Loucy (cell line): ENCODE data around the gene RPL22.

Experiments
- EZH2phosphoT487 ChIP-seq: fragments of 200-600 bp; IDR thresholded peaks from 2 replicates; pipeline ENCODE4 v1.6.1; 2018; ENCODE audit warnings: antibody characterized with exemption, mild to moderate bottlenecking, moderate library complexity, borderline replicate concordance
- TF ChIP-seq, protein P1 (sequence below): fragments of 200-600 bp; sonication (generic); conservative IDR thresholded peaks from 2 replicates; pipeline ENCODE4 v1.5.1; 2014; ENCODE audit warnings: mild to moderate bottlenecking, antibody characterized with exemption, low read length

DNA sequence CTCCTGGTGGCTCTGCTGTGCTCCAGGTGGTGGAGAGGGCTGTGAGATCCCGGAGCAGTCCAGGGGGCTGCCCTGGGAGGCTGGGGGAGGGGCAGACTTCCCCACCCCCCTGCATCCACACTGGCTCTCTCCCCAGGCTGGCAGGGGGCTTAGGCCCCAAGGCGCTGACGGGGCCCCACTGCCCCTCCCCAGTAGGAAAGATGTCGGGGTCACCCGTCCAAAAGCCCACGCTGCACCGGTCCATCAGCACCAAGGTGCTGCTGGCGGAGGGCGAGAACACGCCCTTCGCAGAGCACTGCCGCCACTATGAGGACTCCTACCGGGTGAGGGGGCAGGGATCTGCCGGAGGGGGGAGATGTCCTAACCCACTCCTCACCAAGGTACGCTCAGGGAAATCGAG is 12.3 kb upstream of the RPL22 start:
- TF ChIP-seq, protein P1, sequence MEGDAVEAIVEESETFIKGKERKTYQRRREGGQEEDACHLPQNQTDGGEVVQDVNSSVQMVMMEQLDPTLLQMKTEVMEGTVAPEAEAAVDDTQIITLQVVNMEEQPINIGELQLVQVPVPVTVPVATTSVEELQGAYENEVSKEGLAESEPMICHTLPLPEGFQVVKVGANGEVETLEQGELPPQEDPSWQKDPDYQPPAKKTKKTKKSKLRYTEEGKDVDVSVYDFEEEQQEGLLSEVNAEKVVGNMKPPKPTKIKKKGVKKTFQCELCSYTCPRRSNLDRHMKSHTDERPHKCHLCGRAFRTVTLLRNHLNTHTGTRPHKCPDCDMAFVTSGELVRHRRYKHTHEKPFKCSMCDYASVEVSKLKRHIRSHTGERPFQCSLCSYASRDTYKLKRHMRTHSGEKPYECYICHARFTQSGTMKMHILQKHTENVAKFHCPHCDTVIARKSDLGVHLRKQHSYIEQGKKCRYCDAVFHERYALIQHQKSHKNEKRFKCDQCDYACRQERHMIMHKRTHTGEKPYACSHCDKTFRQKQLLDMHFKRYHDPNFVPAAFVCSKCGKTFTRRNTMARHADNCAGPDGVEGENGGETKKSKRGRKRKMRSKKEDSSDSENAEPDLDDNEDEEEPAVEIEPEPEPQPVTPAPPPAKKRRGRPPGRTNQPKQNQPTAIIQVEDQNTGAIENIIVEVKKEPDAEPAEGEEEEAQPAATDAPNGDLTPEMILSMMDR: no peak
- no peak for TF ChIP-seq EZH2phosphoT487
